DND-41 (cell line): ENCODE data around the gene SPSB4.

ENCODE experiments used
- CTCF ChIP-seq: IDR thresholded peaks from 2 replicates; pipeline ENCODE4 v1.5.1; 2012; ENCODE audit warnings: borderline replicate concordance, low read length, moderate library complexity, mild to moderate bottlenecking; ENCODE audit not compliant: poor library complexity, severe bottlenecking; ENCODE audit errors: extremely low read depth
- EZH2 ChIP-seq: IDR thresholded peaks from 3 replicates; pipeline ENCODE4 v1.6.1; 2012; ENCODE audit warnings: borderline replicate concordance, low read depth, mild to moderate bottlenecking, moderate library complexity, low read length, inconsistent platforms; ENCODE audit not compliant: severe bottlenecking

- TF ChIP-seq EZH2 (no peak), CTCF (no peak)
These were observed 34.4 kb downstream of the SPSB4 start for GRCh38 chr3:141085343-141086070.
